NCI-H2171 treated with DMSO at 0.1 percent for 48 hours (cell line): Measurements from ENCODE around the gene MPIG6B.
"Not testable (repeated sequence)": the region's sequence is repeated elsewhere in the genome, so short reads cannot be mapped to it uniquely, and the experiment has no call there.

ENCODE experiments used
- DNase-seq: peaks from one replicate; lab custom pipeline; 2025; lab: John Stamatoyannopoulos, UW

The MPIG6B gene

GRCh38 chr6:31701666-31702404 lies 21.3 kb upstream of the MPIG6B start:
- peak; percentile 79 for DNase-seq

- DNase-seq = no peak
These were observed 20.8 kb upstream of the MPIG6B start for GRCh38 chr6:31702405-31702818.

GRCh38 chr6:31702819-31703716 lies 20.1 kb upstream of the MPIG6B start, which contains the start of gene ABHD16A:
Gene ABHD16A, minus strand, starts transcription at chr6:31703324. Its CDS starts 43 bp downstream, at chr6:31703281.
- peak; percentile 98 for DNase-seq

GRCh38 chr6:31705931-31706330 lies 17.2 kb upstream of the MPIG6B start:
- no peak for DNase-seq

GRCh38 chr6:31706599-31706998 lies 16.6 kb upstream of the MPIG6B start, which contains the start of gene LY6G6F:
Gene LY6G6F, plus strand, starts transcription at chr6:31706866. Its CDS starts 41 bp downstream, at chr6:31706907.
- no peak for DNase-seq

GRCh38 chr6:31707701-31708100 lies 15.5 kb upstream of the MPIG6B start:
- DNase-seq = no peak

GRCh38 chr6:31708224-31708623 lies 14.9 kb upstream of the MPIG6B start:
- no peak for DNase-seq

GRCh38 chr6:31709157-31709556 lies 14.0 kb upstream of the MPIG6B start:
- not testable (repeated sequence) for DNase-seq

- DNase-seq = peak; percentile 84
These were observed 12.5 kb upstream of the MPIG6B start for GRCh38 chr6:31710523-31711219.

- DNase-seq = no peak
These were observed 11.9 kb upstream of the MPIG6B start for GRCh38 chr6:31711233-31711632.

GRCh38 chr6:31712296-31712695 lies 10.9 kb upstream of the MPIG6B start:
- no peak for DNase-seq

- no peak for DNase-seq
These were observed 9.7 kb upstream of the MPIG6B start for GRCh38 chr6:31713465-31713864.

- peak; percentile 24 for DNase-seq
These were observed 9.0 kb upstream of the MPIG6B start for GRCh38 chr6:31713991-31714684.

GRCh38 chr6:31715022-31715958 lies 7.9 kb upstream of the MPIG6B start, which contains the start of gene LY6G6D:
Gene LY6G6D, plus strand, starts transcription at chr6:31715348. Its CDS starts 8 bp downstream, at chr6:31715356.
- DNase-seq = peak; percentile 58

GRCh38 chr6:31717499-31718222 lies 5.5 kb upstream of the MPIG6B start:
- DNase-seq = no peak

GRCh38 chr6:31718265-31718664 lies 4.9 kb upstream of the MPIG6B start:
- no peak for DNase-seq

- no peak for DNase-seq
These were observed 4.2 kb upstream of the MPIG6B start for GRCh38 chr6:31719001-31719400.

GRCh38 chr6:31720196-31720770 lies 2.9 kb upstream of the MPIG6B start:
- no peak for DNase-seq

GRCh38 chr6:31721351-31722020 lies 1.7 kb upstream of the MPIG6B start, which contains the start of gene LY6G6C:
Gene LY6G6C, minus strand, starts transcription at chr6:31721746. Its CDS starts 67 bp downstream, at chr6:31721679.
- DNase-seq = no peak
